GM21576 (cell line): ENCODE data around the gene NADK2.

Experiments used
- ATAC-seq: cut with Tn5 transposase; IDR thresholded peaks from one replicate; pipeline ENCODE4 v1.9.1; 2021; ENCODE audit warnings: mild to moderate bottlenecking, moderate library complexity; ENCODE audit not compliant: unreplicated experiment

The NADK2 gene

GRCh38 chr5:36164461-36164860 lies 77.3 kb downstream of the NADK2 start:
- no peak for ATAC-seq

GRCh38 chr5:36162810-36163486 lies 78.8 kb downstream of the NADK2 start:
- ATAC-seq = no peak

GRCh38 chr5:36161361-36161760 lies 80.4 kb downstream of the NADK2 start:
- ATAC-seq = no peak

GRCh38 chr5:36160617-36161016 lies 81.1 kb downstream of the NADK2 start:
- no peak for ATAC-seq

GRCh38 chr5:36158144-36158543 lies 83.6 kb downstream of the NADK2 start:
- no peak for ATAC-seq

GRCh38 chr5:36156619-36157018 lies 85.1 kb downstream of the NADK2 start:
- ATAC-seq = no peak

- ATAC-seq = no peak
Measured at GRCh38 chr5:36156121-36156601, 85.6 kb downstream of the NADK2 start.

GRCh38 chr5:36155291-36155690 lies 86.4 kb downstream of the NADK2 start:
- ATAC-seq = no peak

- no peak for ATAC-seq
Measured at GRCh38 chr5:36153726-36154125, 88.0 kb downstream of the NADK2 start.

GRCh38 chr5:36153298-36153677 lies 88.4 kb downstream of the NADK2 start:
- ATAC-seq = no peak

- ATAC-seq = no peak
Measured at GRCh38 chr5:36152324-36153297, 89.1 kb downstream of the NADK2 start.

- ATAC-seq = peak; percentile 99
Measured at GRCh38 chr5:36151434-36152323, 90.0 kb downstream of the NADK2 start, which contains the start of the genes LMBRD2 and SKP2. Gene LMBRD2 (minus strand): TSS chr5:36151887. CDS start chr5:36143349, 8,538 bp downstream. Gene SKP2 (plus strand): TSS chr5:36152111. CDS start chr5:36152263, 152 bp downstream.

GRCh38 chr5:36150676-36151433 lies 90.9 kb downstream of the NADK2 start:
- ATAC-seq = peak; percentile 23

GRCh38 chr5:36147681-36148080 lies 94.0 kb downstream of the NADK2 start:
- no peak for ATAC-seq

- no peak for ATAC-seq
Measured at GRCh38 chr5:36146390-36146789, 95.3 kb downstream of the NADK2 start.

- no peak for ATAC-seq
Measured at GRCh38 chr5:36145311-36145710, 96.4 kb downstream of the NADK2 start.
